ENCODE data around the gene CASQ1. TPM values are rescaled to one million over a fixed set of nuclear protein-coding genes. Genes with fewer than 3 reads are reported as not detected.

The CASQ1 gene
- total RNA-seq, 1 experiment from 2014 or later: not detected

GRCh38 chr1:160224606-160225005 is 34.2 kb downstream of the CASQ1 start:
- no peak for DNase-seq (ENCODE audit: low read depth)

DNA sequence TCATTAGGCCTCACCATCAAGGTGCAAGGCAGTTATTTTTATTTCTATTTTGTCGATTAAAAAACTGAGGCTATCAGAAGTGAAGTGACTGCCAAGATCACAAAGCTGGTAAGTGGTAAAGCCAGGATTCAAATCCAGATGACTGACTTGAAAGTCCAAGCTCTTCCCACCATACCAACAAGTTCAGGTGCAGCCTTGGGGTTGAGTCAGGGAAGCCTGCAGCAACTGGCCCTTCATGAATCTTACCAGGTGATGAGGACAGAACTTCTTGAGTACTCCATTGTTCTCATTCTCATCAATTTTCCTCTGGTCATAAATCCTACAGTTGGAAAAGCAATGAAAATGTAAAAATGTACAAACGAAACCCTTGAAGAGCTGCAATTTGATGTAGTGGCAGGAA is 35.0 kb downstream of the CASQ1 start:
- DNase-seq (ENCODE audit: low read depth): no peak

DNA sequence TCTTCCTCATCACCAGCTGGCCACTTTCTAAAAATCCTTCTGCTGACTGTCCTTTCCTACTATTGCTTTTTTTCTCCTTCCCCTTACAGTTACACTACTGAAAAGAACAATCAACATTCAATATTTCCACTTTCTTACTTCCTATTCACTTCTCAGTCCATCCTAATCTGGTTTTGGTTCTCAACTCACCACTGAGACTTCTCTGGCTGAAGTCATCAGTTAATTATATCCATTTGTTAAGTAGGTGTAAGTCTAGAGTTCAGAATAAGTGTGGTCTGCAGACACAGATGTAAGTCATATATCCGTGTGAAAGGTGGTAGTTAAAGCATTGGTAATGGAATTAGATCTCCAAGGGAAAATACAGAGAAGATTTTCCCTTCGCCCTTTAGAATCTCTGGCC is 36.2 kb downstream of the CASQ1 start:
- no peak for DNase-seq (ENCODE audit: low read depth)

GRCh38 chr1:160227034-160227433 is 36.7 kb downstream of the CASQ1 start:
- DNase-seq (ENCODE audit: low read depth): no peak

DNA sequence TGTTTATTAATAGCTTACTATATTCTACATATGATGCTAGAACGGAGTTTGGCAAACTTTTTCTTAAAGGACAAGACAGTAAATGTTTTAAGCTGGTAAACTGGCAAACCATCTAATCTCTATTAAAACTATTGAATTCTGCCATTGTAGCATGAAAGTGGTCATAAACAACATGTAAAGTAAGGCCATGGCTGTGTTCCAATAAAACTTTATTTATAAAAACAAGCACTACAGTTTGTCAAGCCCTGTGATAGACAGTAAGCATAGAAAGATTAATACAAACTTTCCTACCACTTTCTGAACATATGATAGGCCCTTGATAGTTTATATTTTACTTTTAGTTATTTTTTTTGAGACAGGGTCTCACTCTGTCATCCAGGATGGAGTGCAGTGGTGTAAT is 37.2 kb downstream of the CASQ1 start:
- DNase-seq (ENCODE audit: low read depth): no peak

- DNase-seq (ENCODE audit: low read depth): no peak
These were observed 38.1 kb downstream of the CASQ1 start for GRCh38 chr1:160228431-160228830.

- no peak for DNase-seq (ENCODE audit: low read depth)
These were observed 42.5 kb downstream of the CASQ1 start for GRCh38 chr1:160232911-160233310.

GRCh38 chr1:160236806-160237205 is 46.4 kb downstream of the CASQ1 start:
- no peak for DNase-seq (ENCODE audit: low read depth)

DNA sequence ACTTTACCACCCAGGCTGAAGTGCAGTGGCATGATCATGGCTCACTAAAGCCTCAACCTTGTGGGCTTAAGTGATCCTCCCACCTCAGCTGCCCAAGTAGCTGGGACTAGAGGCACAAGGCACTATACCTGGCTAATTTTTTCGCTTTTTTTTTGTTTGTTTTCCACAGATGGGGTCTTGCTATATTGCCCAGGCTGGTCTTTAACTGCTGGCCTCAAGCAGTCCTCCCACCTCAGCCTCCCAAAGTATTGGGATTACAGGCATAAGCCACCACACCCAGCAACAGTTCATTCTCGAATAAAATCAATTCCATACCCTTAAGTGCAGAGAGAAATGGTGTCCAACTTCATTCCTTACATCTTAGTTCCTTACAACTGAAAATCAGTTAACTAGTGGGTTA is 47.2 kb downstream of the CASQ1 start:
- DNase-seq (ENCODE audit: low read depth): no peak

- DNase-seq (ENCODE audit: low read depth): no peak
These were observed 48.0 kb downstream of the CASQ1 start for GRCh38 chr1:160238408-160238807.

GRCh38 chr1:160239582-160240299 is 49.4 kb downstream of the CASQ1 start:
- DNase-seq (ENCODE audit: low read depth): no peak

DNA sequence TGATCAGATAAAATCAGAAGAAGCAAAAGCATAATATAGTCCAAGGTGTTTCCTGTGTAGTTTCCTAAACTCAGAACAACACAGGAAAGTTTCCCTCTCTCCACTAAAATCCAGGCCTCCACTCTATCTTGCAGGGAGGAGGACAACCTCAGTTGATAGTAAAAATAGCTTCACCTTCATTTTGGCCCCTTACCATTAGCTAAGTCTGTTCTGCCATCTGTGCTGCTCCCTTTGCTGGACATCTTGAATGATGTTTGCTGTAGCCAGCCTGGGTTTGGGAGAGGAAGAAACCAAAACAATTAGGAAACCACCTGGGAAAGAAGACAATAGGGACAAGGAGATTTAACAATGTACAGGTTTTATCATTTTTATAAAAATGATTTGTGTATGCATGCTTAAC is 53.4 kb downstream of the CASQ1 start:
- DNase-seq (ENCODE audit: low read depth): no peak

DNA sequence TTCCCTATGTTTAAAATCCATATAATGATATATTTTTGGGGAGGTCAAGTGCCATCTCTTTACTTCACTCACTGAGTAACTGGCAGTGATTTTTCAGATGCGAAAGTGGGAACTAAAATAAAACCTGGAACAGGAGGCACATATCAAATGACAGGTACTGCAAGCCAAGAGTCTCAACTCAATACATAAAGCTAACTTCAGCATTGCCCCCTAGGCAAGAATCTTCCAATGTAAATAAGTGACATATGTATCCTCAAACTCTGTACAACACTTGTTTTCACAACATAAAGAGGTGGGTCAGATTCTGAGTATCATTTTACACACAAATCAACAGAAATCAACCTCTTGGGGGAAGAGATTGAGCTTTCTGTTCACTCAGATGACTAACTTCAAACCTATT is 53.8 kb downstream of the CASQ1 start:
- DNase-seq (ENCODE audit: low read depth): no peak

- no peak for DNase-seq (ENCODE audit: low read depth)
These were observed 55.1 kb downstream of the CASQ1 start for GRCh38 chr1:160245434-160245833.

- DNase-seq (ENCODE audit: low read depth): no peak
These were observed 56.7 kb downstream of the CASQ1 start for GRCh38 chr1:160247053-160247452.

GRCh38 chr1:160251011-160251410 is 60.6 kb downstream of the CASQ1 start:
- DNase-seq (ENCODE audit: low read depth): no peak

Other genes starting within 250 kb of the CASQ1 start
- 0.80 and 1.2 TPM in 2 replicates for gene IGSF9, start 245.0 kb upstream of the CASQ1 start, total RNA-seq (2014; rRNA removed; shearing (Covaris generic))
- 10.7 and 15.9 TPM in 2 replicates for gene SLAMF9, start 236.3 kb upstream of the CASQ1 start, total RNA-seq (2014; rRNA removed; shearing (Covaris generic))
- 4.9 and 5.8 TPM in 2 replicates for gene PIGM, start 158.6 kb upstream of the CASQ1 start, total RNA-seq (2014; rRNA removed; shearing (Covaris generic))
- not detected in 2 replicates for gene KCNJ10, start 120.4 kb upstream of the CASQ1 start, total RNA-seq (2014; rRNA removed; shearing (Covaris generic))
- gene KCNJ9, start 109.0 kb upstream of the CASQ1 start, total RNA-seq (2014; rRNA removed; shearing (Covaris generic)): not detected in 2 replicates
- 17.5 and 18.0 TPM in 2 replicates for gene IGSF8, start 92.0 kb upstream of the CASQ1 start, total RNA-seq (2014; rRNA removed; shearing (Covaris generic))
- gene ATP1A2, start 74.8 kb upstream of the CASQ1 start, total RNA-seq (2014; rRNA removed; shearing (Covaris generic)): not detected in 2 replicates
- gene ATP1A4, start 39.0 kb upstream of the CASQ1 start, total RNA-seq (2014; rRNA removed; shearing (Covaris generic)): not detected in 2 replicates
- gene PEA15, start 14.8 kb downstream of the CASQ1 start, total RNA-seq (2014; rRNA removed; shearing (Covaris generic)): 129 and 187 TPM in 2 replicates
- gene DCAF8, start 72.0 kb downstream of the CASQ1 start, total RNA-seq (2014; rRNA removed; shearing (Covaris generic)): 47.6 and 56.9 TPM in 2 replicates
- gene PEX19, start 94.6 kb downstream of the CASQ1 start, total RNA-seq (2014; rRNA removed; shearing (Covaris generic)): 26.9 and 27.6 TPM in 2 replicates
- 115 and 133 TPM in 2 replicates for gene COPA, start 152.7 kb downstream of the CASQ1 start, total RNA-seq (2014; rRNA removed; shearing (Covaris generic))
- 40.0 and 49.0 TPM in 2 replicates for gene NCSTN, start 152.8 kb downstream of the CASQ1 start, total RNA-seq (2014; rRNA removed; shearing (Covaris generic))
- gene NHLH1, start 176.5 kb downstream of the CASQ1 start, total RNA-seq (2014; rRNA removed; shearing (Covaris generic)): 0.18 TPM in 1 of 2 replicates, not detected in the other
- 2.1 and 2.5 TPM in 2 replicates for gene VANGL2, start 210.0 kb downstream of the CASQ1 start, total RNA-seq (2014; rRNA removed; shearing (Covaris generic))

All from HT1080 (cell line).